ENCODE data around the gene RMDN2.
"Not testable (repeated sequence)": the region's sequence is repeated elsewhere in the genome, so short reads cannot be mapped to it uniquely, and the experiment has no call there.

Gene RMDN2

GRCh38 chr2:37934591-37935513, 9.8 kb downstream of the RMDN2 start:
- DNase-seq, result peak; percentile 1

GRCh38 chr2:37937568-37937967, 12.5 kb downstream of the RMDN2 start:
- not testable (repeated sequence) for DNase-seq

- DNase-seq, result not testable (repeated sequence)
These were observed 16.2 kb downstream of the RMDN2 start for GRCh38 chr2:37941267-37941666.

- DNase-seq, result no peak
These were observed 19.2 kb downstream of the RMDN2 start for GRCh38 chr2:37944268-37944667.

GRCh38 chr2:37947306-37947705, 22.2 kb downstream of the RMDN2 start:
- no peak for DNase-seq

- not testable (repeated sequence) for DNase-seq
These were observed 37.1 kb downstream of the RMDN2 start for GRCh38 chr2:37962018-37962739.

GRCh38 chr2:37962740-37963121, 37.6 kb downstream of the RMDN2 start:
- not testable (repeated sequence) for DNase-seq

- not testable (repeated sequence) for DNase-seq
These were observed 38.8 kb downstream of the RMDN2 start for GRCh38 chr2:37963901-37964300.

- DNase-seq, result no peak
These were observed 41.2 kb downstream of the RMDN2 start for GRCh38 chr2:37966326-37966725.

- DNase-seq, result no peak
These were observed 44.6 kb downstream of the RMDN2 start for GRCh38 chr2:37969731-37970130.

- no peak for DNase-seq
These were observed 46.9 kb downstream of the RMDN2 start for GRCh38 chr2:37971971-37972370.

GRCh38 chr2:37973615-37974353, 48.7 kb downstream of the RMDN2 start:
- no peak for DNase-seq

- DNase-seq, result no peak
These were observed 50.7 kb downstream of the RMDN2 start for GRCh38 chr2:37975808-37976207.

- no peak for DNase-seq
These were observed 51.3 kb downstream of the RMDN2 start for GRCh38 chr2:37976411-37976810.

GRCh38 chr2:37982147-37982582, 57.1 kb downstream of the RMDN2 start:
- peak; percentile 64 for DNase-seq

- DNase-seq, result no peak
These were observed 57.8 kb downstream of the RMDN2 start for GRCh38 chr2:37982847-37983246.

- no peak for DNase-seq
These were observed 58.6 kb downstream of the RMDN2 start for GRCh38 chr2:37983719-37984118.

GRCh38 chr2:37984176-37984575, 59.1 kb downstream of the RMDN2 start:
- no peak for DNase-seq

- DNase-seq, result no peak
These were observed 59.5 kb downstream of the RMDN2 start for GRCh38 chr2:37984589-37984988.

- DNase-seq, result peak; percentile 71
These were observed 60.2 kb downstream of the RMDN2 start for GRCh38 chr2:37985333-37985732.

- DNase-seq, result no peak
These were observed 62.1 kb downstream of the RMDN2 start for GRCh38 chr2:37987098-37987775.

GRCh38 chr2:37992601-37993000, 67.5 kb downstream of the RMDN2 start:
- no peak for DNase-seq

- no peak for DNase-seq
These were observed 68.1 kb downstream of the RMDN2 start for GRCh38 chr2:37993143-37993542.

Data from activated CD4-positive, alpha-beta T cell treated with anti-CD3 and anti-CD28 coated beads, Interleukin-10, Interleukin-2, amounts not matched to agents 100 ng/mL and 50 ng/mL, durations not matched to agents 16 hours and 8 hours (primary cell).